ENCODE results near the gene LIPG.
"Not testable (repeated sequence)": the region's sequence is repeated elsewhere in the genome, so short reads cannot be mapped to it uniquely, and the experiment has no call there.

LIPG gene

GRCh38 chr18:49561289-49562193 is at the start of gene LIPG:
Gene LIPG (plus strand): TSS chr18:49562057. CDS start chr18:49562309, 252 bp downstream.
- DNase-seq (ENCODE audit: low spot score), result peak; percentile 72

DNA sequence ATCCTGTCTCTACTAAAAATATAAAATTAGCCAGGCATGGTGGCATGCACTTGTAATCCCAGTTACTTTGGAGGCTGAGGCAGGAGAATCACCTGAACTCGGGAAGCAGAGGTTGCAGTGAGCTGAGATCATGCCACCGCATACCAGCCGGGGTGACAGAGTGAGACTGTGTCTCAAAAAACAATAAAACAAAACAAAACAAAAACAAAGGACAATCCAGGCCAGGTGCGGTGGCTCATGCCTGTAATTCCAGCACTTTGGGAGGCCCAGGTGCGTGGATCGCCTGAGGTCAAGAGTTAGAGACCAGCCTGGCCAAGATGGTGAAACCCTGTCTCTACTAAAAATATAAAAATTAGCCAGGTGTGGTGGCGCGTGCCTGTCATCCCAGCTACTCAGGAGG is 49.0 kb upstream of the LIPG start:
- not testable (repeated sequence) for DNase-seq (ENCODE audit: low spot score)

- no peak for DNase-seq (ENCODE audit: low spot score)
Measured at GRCh38 chr18:49514577-49514976, 47.3 kb upstream of the LIPG start.

DNA sequence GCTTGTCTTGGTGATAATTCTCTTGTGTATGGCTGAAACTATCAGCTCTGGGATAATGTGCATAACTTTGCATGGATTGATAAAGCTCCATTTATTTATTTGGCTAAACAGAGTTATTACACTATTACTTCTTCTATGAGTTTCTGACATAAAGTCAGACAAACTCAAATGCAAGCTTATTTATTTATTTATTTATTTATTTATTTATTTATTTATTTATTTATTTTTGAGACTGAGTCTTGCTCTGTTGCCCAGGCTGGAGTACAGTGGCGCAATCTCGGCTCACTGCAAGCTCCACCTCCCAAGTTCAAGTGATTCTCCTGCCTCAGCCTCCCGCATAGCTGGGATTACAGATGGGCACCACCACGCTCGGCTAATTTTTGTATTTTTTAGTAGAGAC is 46.9 kb upstream of the LIPG start:
- not testable (repeated sequence) for DNase-seq (ENCODE audit: low spot score)

DNA sequence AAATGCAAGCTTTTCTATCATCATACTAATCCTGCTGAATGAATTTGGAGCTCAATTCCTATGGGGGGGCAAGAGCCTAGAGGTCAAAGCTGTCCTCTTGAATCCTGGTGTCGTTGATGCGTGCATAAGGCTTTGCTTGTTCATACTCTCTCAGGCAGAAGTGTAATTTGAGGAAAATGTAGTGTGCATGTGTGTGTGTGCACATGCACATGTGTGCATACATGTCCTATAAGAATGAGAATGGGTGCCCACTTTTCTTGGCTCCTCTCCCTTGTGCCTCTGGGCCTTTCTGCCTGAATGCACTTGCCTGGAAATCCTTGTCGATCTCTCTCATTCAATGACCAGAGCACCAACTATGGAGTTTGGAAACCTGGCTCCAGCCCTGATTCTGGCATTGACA is 46.3 kb upstream of the LIPG start:
- DNase-seq (ENCODE audit: low spot score), result peak; percentile 31

DNA sequence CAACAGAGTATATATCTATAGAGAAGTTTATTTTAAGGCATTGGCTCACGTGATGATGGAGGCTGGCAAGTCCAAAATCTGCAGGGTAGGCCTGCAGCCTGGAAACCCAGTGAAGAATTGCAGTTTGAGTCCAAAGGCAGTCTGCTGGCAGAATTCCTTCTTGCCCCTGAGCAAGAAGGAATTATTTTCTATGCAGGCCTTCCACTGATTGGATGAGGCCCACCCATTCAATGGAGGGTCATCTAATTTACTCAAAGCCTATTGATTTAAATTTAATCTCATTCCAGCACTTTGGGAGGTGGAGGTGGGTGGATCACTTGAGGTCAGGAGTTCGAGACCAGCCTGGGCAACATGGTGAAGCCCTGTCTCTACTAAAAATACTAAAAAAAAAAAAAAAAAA is 44.4 kb upstream of the LIPG start:
- no peak for DNase-seq (ENCODE audit: low spot score)

GRCh38 chr18:49519101-49519971 is 42.5 kb upstream of the LIPG start:
- no peak for DNase-seq (ENCODE audit: low spot score)

GRCh38 chr18:49520661-49521145 is 41.2 kb upstream of the LIPG start:
- DNase-seq (ENCODE audit: low spot score), result peak; percentile 76

- DNase-seq (ENCODE audit: low spot score), result peak; percentile 86
Measured at GRCh38 chr18:49521216-49521835, 40.5 kb upstream of the LIPG start.

- DNase-seq (ENCODE audit: low spot score), result not testable (repeated sequence)
Measured at GRCh38 chr18:49523580-49524093, 38.2 kb upstream of the LIPG start.

DNA sequence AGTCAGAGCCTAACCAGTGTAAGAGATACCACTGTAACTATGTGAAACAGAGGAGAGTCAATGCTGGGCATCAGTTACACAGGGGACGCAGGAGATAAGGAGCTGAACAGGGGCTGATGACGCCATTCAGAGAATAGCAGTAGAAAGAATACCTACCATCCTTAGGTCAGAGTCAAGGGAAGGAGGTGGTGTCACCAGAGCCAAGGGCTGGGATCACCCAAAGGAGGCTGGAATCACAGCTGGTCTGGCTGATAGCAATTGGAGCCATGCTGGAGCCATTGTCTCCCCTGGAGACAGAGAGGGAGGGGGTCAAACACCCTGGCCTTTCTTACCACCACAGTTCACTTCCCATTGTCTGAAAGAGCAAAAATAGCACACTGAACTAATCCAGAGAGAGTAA is 37.5 kb upstream of the LIPG start:
- no peak for DNase-seq (ENCODE audit: low spot score)

- no peak for DNase-seq (ENCODE audit: low spot score)
Measured at GRCh38 chr18:49524951-49525350, 36.9 kb upstream of the LIPG start.

- DNase-seq (ENCODE audit: low spot score), result no peak
Measured at GRCh38 chr18:49525981-49526380, 35.9 kb upstream of the LIPG start.

DNA sequence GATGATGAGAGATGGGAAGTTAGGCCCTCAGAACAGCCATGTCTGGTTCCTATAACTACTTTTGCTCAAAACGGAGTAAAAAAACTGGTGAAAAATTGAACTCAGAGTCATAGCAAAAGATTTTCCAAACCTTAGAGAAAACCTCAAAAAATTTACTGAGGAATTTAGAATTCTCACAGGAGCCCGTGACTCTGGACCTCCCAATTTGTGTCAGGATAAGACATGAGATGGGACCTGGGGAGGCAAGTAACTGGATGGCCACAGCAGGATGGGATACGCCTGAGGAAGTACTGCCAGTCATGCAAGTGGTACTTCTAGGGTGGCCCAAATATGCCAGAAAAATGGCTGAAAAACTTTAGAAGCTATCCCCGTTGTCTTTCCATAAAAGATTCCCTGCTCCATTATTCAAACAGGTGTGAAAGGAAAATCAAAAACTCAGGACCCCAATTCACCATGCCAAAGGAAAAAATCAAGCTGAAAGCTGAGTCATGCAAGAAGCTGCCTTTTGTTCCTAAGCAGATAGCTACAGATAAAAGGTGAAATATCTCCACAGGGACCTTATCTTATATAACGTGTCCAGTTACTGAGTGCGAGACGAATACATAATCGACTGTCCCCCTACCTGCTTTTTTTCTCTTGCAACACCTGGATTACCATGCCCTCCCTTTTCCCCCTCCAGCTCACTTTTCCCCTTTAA is 34.1 kb upstream of the LIPG start:
- DNase-seq (ENCODE audit: low spot score), result no peak

DNA sequence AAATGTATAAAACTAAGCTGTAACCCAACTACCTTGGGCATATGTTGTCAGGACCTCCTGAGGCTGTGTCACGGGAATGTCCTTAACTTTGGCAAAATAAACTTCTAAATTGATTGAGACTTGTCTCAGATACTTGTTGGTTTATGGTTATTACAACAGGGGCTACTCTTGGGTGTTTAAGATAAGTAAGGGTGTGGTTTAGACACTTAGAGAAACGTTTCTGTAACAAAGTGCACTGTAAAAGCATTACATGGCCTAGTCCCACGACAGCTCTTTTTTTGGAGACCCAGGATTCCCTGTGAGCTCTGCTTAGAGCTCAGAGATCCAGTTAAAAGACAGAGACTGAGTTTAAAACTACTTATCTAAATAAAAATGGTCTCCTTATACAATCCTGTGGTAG is 32.3 kb upstream of the LIPG start:
- no peak for DNase-seq (ENCODE audit: low spot score)

DNA sequence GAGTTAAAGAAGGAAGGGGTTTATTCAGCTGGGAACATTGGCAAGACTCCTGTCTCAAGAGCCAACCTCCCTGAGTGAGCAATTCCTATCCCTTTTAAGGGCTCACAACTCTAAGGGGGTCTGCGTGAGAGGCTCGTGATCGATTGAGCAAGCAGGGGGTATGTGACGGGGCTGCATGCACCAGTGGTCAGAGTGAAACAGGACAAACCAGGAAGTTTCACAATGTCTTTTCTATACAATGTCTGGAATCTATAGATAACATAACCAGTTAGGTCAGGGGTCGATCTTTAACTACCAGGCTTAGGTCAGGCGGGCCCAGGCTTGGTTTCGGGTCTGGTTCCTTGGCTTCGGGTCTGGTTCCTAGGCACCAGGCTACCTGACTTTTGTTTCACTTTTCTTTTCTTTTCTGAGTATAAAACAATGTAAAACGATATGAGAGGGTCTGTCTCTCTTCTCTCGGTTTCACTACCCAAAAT is 30.1 kb upstream of the LIPG start:
- no peak for DNase-seq (ENCODE audit: low spot score)

DNA sequence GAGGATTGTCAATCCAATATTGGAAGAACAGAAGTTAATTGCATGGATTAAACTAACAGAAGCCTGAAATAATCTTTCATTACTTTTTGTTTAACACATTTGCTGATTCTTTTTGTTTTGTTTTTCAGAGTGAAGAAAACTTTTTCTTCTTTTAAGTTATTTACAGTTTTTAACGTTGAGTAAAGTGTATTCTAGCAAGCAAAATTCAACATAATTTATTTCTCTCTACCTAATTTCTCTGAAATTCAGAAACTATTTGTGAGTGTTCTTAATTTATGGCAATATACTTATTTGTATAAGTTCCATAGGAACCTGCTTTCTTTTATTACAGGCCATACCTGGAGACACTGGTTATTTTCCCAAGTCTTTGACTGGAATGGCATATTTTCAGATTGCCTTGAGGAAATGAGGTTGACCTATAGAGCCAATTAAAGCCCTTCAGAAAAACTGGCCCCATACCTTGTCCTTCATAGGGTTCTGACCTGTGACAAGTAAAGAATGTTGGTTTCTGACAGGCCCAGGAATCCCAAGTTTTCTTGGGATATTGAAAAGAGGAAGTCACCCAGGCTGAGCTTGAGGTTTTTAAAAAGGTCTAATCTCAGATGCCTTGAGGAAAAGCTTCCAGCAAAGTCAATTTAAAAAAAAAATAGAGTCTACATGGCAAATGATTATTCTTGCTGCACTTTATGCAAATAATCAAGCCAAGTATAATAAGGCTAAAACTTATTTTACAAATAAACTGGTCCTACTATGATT is 26.8 kb upstream of the LIPG start:
- no peak for DNase-seq (ENCODE audit: low spot score)

- no peak for DNase-seq (ENCODE audit: low spot score)
Measured at GRCh38 chr18:49537232-49537896, 24.5 kb upstream of the LIPG start.

DNA sequence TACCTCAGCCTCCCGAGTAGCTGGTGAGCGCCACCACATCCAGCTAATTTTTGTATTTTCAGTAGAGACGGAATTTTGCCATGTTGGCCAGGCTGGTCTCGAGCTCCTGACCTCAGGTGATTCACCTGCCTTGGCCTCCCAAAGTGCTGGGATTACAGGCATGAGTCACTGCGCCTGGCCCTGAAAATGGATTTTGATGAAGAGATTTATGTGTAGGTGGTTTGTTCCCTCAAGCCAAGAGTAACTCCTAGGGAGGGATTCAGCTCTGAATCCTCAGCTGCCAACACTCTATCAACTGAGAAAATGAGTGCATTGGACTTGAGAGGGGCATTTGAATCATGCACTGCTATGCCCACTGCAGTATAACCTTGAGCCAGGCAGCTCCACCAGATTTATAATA is 17.5 kb upstream of the LIPG start:
- no peak for DNase-seq (ENCODE audit: low spot score)

- no peak for DNase-seq (ENCODE audit: low spot score)
Measured at GRCh38 chr18:49546278-49546677, 15.6 kb upstream of the LIPG start.

Measured in D341Med (cell line).